Lower leg skin (tissue), 4 donors: Measurements from ENCODE around the gene SIK1. TPM values are rescaled to one million over a fixed set of nuclear protein-coding genes. Genes with fewer than 3 reads are reported as not detected.
"Not testable (repeated sequence)": the region's sequence is repeated elsewhere in the genome, so short reads cannot be mapped to it uniquely, and the experiment has no call there.

Experiments used
- DNase-seq, 2 donors: peaks; one replicate each; pipeline ENCODE4 v3.0.0-alpha.2; 2019; ENCODE audit warnings: low spot score in 2 of 2
- H3K4me3 ChIP-seq: fragments of 200-600 bp; sonication (generic); 2 replicates; pipeline ENCODE4 v1.5.1; 2017; ENCODE audit warnings: mild to moderate bottlenecking, low read depth; ENCODE audit not compliant: poor library complexity, severe bottlenecking
- WGBS, 2 donors: methylation state at CpG; one replicate each; pipeline ENCODE4 v1.1.5; 2018; 5-methylcytosine and 5-hydroxymethylcytosine counted together
- intact Hi-C: fragments of 100-400 bp; cut with DNase I; formaldehyde crosslinking; loops from one replicate; pipeline ENCODE4 v1.15.0; 2023; ENCODE audit warnings: low total_unique reads
- total RNA-seq, 4 donors: library from RNA; depleted of rRNA; stranded (reverse); fragments of >200 nt; gene quantifications; one replicate each; pipeline ENCODE4 v1.1.0, GENCODE V29; 2016

The SIK1 gene
- total RNA-seq, 4 donors from 2014 or later, result 22.1 to 190 (median 83.6) TPM

GRCh38 chr21:43426004-43426403, 927 bp downstream of the SIK1 start:
- DNase-seq, intact Hi-C loops, H3K4me3 ChIP-seq: not testable (repeated sequence)
- WGBS, 2 donors, result no CpG with 5 or more reads among the region's 43 CpGs

- H3K4me3 ChIP-seq, DNase-seq, intact Hi-C loops: not testable (repeated sequence)
- no CpG with 5 or more reads among the region's 15 CpGs for WGBS, 2 donors
Measured at GRCh38 chr21:43419475-43419874, 7.5 kb downstream of the SIK1 start.

DNA sequence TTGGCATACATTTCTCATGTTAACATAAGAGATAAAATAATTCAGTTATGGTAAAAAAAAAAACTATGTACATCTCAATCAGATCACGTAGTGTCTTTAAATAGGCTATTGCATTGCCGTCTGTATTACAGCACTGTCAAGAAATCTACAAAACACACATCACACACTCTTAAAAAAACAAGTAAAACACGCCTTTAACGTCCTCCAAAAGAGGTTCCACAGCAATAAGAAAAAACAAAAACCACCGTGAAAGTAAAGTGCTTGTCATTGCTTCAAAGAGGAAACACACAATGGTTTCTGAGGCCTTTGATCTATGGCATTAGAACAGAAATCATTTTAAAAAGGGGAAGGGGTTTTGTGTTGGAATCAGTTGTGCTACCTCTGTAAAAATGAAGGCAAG, 12.4 kb downstream of the SIK1 start:
- intact Hi-C loops, DNase-seq, H3K4me3 ChIP-seq: not testable (repeated sequence)
- WGBS, 2 donors, result no CpG with 5 or more reads among the region's 5 CpGs

GRCh38 chr21:43412020-43412788, 14.7 kb downstream of the SIK1 start:
- H3K4me3 ChIP-seq, intact Hi-C loops, DNase-seq: not testable (repeated sequence)
- no CpG with 5 or more reads among the region's 28 CpGs for WGBS, 2 donors

- 90% methylated on average over 2 of the region's 27 CpGs; no CpG with 5 or more reads in 1 of the 2 donors for WGBS, 2 donors
- intact Hi-C loops, H3K4me3 ChIP-seq, DNase-seq: not testable (repeated sequence)
Measured at GRCh38 chr21:43410456-43411068, 16.4 kb downstream of the SIK1 start.

DNA sequence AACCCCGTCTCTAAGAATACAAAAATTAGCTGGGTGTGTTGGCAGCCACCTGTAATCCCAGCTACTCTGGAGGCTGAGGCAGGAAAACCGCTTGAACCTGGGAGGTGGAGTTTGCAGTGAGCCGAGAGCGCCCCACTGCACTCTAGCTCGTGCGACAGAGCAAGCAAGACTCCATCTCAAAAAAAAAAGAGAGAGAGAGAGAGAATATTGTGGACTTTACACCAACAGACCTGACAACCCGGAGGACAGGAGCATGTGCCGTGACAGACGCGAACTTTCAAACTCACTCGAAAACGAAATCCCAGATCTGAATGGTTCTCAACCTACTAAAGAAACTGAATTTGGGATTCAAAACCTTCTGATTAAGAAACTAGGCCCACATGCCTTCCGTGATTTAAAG, 19.8 kb downstream of the SIK1 start:
- DNase-seq, H3K4me3 ChIP-seq, intact Hi-C loops: not testable (repeated sequence)
- no CpG with 5 or more reads among the region's 13 CpGs for WGBS, 2 donors

DNA sequence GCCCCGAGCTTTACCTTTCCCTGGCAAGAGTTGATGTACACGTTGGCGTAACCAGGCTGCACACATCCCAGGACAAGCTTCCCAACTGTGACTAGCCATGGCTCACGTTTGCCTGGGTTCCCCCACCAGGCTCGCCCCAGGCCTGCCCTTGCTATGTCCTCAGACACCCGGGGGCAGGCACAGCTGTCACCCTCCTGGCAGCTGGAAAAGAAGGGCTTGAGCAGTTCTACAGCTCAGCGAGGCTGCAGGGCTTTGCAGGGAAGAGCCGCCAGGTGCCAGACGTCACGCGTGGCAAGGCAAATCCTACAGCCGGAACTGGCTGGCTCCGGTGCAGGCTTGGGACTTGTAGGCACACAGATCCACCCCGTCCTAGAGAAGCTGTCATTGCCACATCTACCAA, 22.5 kb downstream of the SIK1 start:
- no CpG with 5 or more reads among the region's 14 CpGs for WGBS, 2 donors
- DNase-seq, H3K4me3 ChIP-seq, intact Hi-C loops: not testable (repeated sequence)

DNA sequence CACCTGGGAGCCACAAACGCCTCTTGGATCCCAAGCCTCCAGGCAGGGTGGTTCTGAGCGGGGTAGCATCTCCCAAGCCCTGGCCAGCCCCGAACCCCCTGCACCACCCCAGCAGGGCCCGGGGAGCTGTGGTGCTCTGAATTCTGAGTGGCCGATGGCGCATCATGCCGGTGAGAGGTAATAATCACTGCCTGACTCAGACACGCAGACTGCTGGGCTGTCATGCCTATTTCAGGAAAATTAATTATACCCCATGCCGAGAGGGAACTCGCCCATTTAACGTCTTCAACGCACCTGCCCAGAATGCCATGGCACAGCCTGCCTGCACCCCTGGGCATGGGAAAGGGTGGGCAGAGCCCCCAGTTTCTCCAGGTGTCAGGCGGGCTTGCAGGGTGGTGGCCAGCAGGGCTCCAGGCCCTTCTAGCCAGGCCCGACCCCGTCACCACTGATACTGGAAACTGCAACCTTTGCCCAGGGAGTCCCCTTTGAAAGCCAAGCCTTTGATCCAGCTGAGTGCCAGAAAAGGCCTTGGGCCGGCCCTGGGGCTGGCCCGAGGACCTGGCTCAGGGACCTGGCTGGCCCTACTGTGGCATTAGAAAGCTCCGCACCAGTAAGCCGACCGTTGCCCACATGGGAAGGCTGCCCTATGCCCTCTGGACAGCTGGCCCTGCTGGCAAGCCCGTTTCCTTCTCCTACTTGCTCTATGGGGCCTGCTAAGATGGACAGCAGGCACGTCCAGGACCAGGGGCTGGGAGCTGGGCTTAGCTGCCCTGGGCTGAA, 23.1 kb downstream of the SIK1 start:
- H3K4me3 ChIP-seq, intact Hi-C loops, DNase-seq: not testable (repeated sequence)
- no CpG with 5 or more reads among the region's 22 CpGs for WGBS, 2 donors

- H3K4me3 ChIP-seq, intact Hi-C loops, DNase-seq: not testable (repeated sequence)
- no CpG with 5 or more reads among the region's 11 CpGs for WGBS, 2 donors
Measured at GRCh38 chr21:43401125-43401524, 25.8 kb downstream of the SIK1 start.

GRCh38 chr21:43399595-43400015, 27.3 kb downstream of the SIK1 start:
- WGBS, 2 donors, result no CpG with 5 or more reads among the region's 15 CpGs
- H3K4me3 ChIP-seq, DNase-seq, intact Hi-C loops: not testable (repeated sequence)

DNA sequence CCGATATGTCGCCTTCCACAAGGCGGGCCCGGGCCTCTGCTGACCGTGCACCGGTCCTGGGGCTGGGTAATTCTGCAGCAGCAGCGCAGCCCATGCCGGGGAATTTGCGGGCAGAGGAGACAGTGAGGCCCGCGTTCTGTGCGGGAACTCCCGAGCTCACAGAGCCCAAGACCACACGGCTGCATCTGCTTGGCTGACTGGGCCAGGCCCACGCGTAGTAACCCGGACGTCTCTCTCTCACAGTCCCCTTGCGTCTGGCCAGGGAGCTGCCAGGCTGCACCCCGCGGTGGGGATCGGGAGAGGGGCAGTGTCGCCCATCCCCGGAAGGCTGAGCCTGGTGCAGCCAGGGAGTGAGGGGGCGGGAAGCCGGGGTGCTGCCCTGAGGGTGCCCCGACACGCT, 27.8 kb downstream of the SIK1 start:
- H3K4me3 ChIP-seq, DNase-seq, intact Hi-C loops: not testable (repeated sequence)
- WGBS, 2 donors, result no CpG with 5 or more reads among the region's 28 CpGs

DNA sequence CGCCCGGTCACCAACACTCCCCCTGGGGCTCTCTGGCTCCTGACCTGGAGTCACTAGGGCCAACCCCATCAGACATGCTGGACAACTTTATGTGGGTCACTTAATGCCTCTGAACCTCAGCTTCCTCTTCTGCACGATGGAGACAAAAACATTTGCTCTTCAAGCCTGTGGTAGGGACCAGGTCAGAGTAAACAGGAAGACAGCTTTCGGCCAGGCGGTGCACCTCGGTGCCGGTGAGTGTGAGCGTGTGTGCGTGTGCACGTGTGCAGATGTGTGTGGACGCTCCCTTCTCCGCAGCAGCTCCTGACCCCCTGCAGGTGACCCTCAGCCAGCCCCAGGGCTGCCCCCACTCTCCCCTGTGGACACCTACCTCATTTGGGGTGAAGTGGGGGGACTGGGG, 28.4 kb downstream of the SIK1 start:
- DNase-seq, H3K4me3 ChIP-seq, intact Hi-C loops: not testable (repeated sequence)
- WGBS, 2 donors, result no CpG with 5 or more reads among the region's 12 CpGs

DNA sequence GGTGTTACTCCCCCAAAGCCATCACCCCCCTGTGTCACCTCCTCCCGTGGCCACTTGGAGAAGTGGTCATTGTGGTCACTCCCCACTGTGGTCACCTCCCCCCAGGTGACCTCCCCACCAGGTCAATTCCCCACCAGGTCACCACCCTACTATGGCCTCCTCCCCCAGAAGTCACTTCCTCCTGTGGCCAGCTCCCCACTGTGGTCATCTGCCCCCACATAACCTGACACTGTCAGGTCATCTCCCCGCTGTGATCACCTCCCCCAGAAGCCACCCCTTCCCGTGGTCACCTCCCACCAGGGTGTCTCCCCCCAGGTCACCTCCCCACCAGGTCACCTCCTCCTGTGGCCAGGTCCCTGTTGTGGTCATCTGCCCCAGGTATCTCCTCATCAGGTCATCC, 28.9 kb downstream of the SIK1 start:
- DNase-seq, intact Hi-C loops, H3K4me3 ChIP-seq: not testable (repeated sequence)
- no CpG with 5 or more reads among the region's 3 CpGs for WGBS, 2 donors

DNA sequence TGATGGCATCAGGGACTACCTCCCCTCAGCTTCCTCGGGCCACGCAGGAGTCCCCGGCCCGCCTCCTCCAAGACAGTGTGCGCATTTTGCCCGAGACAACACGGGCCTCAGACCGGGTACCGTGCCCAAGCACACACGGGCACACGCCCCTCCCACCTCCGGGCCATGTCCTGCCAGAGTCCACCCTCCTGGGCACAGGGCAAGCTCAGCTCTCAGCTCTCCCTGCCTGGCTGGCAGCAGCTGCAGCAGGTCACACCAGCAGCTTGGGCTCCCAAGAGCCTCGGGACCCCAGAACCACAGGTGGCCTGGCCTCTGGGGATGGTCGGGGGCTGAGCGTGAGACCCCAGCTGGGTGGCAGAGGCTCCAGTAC, 29.5 kb downstream of the SIK1 start:
- H3K4me3 ChIP-seq, DNase-seq, intact Hi-C loops: not testable (repeated sequence)
- WGBS, 2 donors, result no CpG with 5 or more reads among the region's 15 CpGs
